Measurements from ENCODE around the gene ASS1.

- TF ChIP-seq CTCF (conservative IDR thresholded peaks at IDR 0.05; ENCODE audit: low read depth, low read length) = no peak
- TF ChIP-seq EZH2 (IDR thresholded peaks at IDR 0.05; ENCODE audit: borderline replicate concordance, low read depth, low read length, poor library complexity, severe bottlenecking) = no peak
Observed at GRCh38 chr9:130419521-130420035, 25.2 kb upstream of the ASS1 start.
